ENCODE results near the gene SGCA. TPM values are rescaled to one million over a fixed set of nuclear protein-coding genes. Genes with fewer than 3 reads are reported as not detected.

The SGCA gene
- total RNA-seq, 2 donors from 2014 or later, result 0.31 to 4.7 TPM

GRCh38 chr17:50133028-50133768, 32.6 kb upstream of the SGCA start:
- peak in 1 of 2 donors; percentile 26 for DNase-seq
- ATAC-seq, result peak; percentile 6
- intact Hi-C loops (cut with DNase I, micrococcal nuclease), result no loop called here

DNA sequence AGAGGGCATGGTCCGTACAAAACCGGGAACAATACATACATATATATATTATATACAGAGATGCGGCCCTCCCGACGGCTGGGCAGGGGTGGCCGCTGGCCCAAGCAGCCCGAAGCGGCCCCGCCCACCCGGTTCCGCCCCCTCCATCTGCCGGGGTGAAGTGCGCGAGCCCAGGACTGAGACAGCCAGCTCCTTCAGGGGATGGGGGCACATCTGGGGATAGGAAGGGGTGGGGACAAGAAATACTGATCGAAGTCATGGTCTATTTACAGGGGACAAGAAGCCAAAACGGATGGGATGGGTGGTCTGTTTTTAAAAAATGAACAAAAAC, 32.1 kb upstream of the SGCA start:
- DNase-seq (peak in 1 of 2 donors; percentile 20), ATAC-seq (no peak)
- intact Hi-C loops (cut with DNase I, micrococcal nuclease), result no loop called here

GRCh38 chr17:50134206-50135110, 31.3 kb upstream of the SGCA start:
- DNase-seq, result peak in 1 of 2 donors; percentile 19
- no peak for ATAC-seq
- intact Hi-C loops (cut with DNase I, micrococcal nuclease), result no loop called here

GRCh38 chr17:50135316-50136095, 30.3 kb upstream of the SGCA start:
- intact Hi-C loops (cut with DNase I, micrococcal nuclease), result no loop called here
- ATAC-seq, result no peak
- no peak for DNase-seq

- intact Hi-C loops (cut with DNase I, micrococcal nuclease), result no loop called here
- DNase-seq (no peak), ATAC-seq (no peak)
Measured at GRCh38 chr17:50136096-50136687, 29.6 kb upstream of the SGCA start.

DNA sequence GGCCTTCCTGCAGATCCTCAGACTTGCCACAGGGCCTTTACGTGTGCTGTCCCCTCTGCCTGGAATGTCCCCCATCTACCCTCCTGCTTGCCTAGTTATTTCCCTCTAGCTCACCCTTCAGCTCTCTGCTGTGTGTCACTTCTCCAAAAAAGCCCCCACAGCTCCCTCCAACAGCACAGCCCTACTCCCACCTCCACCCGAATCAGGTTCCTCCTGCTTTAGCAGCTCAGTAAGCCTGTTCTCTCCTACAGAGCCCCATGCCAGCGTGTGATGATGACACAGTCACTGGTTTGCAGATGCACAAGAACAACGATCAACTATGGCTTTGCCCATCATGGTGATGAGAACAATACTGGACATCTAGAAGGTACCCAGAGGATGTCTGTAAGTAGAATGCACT, 28.8 kb upstream of the SGCA start:
- intact Hi-C loops (cut with DNase I, micrococcal nuclease), result no loop called here
- DNase-seq, result no peak
- ATAC-seq, result no peak

GRCh38 chr17:50139185-50139783, 26.5 kb upstream of the SGCA start:
- no peak for DNase-seq
- no peak for ATAC-seq
- intact Hi-C loops (cut with DNase I, micrococcal nuclease), result no loop called here

- intact Hi-C loops (cut with DNase I, micrococcal nuclease), result no loop called here
- DNase-seq (peak; percentile 76 to 82), ATAC-seq (peak; percentile 86)
Measured at GRCh38 chr17:50139950-50140885, 25.6 kb upstream of the SGCA start.

- intact Hi-C loops (cut with DNase I, micrococcal nuclease), result no loop called here
- ATAC-seq, result no peak
Measured at GRCh38 chr17:50141026-50141744, 24.6 kb upstream of the SGCA start.

GRCh38 chr17:50141745-50142110, 24.1 kb upstream of the SGCA start:
- ATAC-seq (no peak), DNase-seq (no peak)
- intact Hi-C loops (cut with DNase I, micrococcal nuclease), result no loop called here

More at GRCh38 chr17:50141026-50141744, 24.6 kb upstream of the SGCA start:
- DNase-seq, result no peak

GRCh38 chr17:50143461-50144176, 22.2 kb upstream of the SGCA start:
- intact Hi-C loops (cut with DNase I, micrococcal nuclease), result no loop called here
- ATAC-seq (no peak), DNase-seq (no peak)

DNA sequence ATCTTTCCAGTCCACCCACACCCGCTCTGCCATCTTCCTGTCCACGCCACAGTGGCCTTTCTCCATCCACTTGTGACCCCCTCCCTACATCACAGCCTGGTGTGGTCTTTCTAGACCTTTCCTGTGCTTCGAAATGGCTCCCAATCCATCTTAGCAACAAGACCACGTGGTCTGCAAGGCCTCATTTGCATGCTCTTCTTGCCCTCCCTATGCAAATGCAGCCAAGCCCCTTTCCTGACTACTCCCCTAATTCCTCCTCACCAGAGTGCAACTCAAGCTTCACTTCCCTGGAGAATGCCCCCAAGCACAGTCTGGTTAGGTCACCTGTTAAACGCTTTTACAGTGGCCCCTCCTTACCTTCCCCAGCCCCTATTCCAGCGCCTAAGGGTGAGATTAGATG, 21.4 kb upstream of the SGCA start:
- intact Hi-C loops (cut with DNase I, micrococcal nuclease), result no loop called here
- ATAC-seq (no peak), DNase-seq (no peak)

- DNase-seq (no peak), ATAC-seq (no peak)
- intact Hi-C loops (cut with DNase I, micrococcal nuclease), result no loop called here
Measured at GRCh38 chr17:50144845-50145531, 20.8 kb upstream of the SGCA start.

DNA sequence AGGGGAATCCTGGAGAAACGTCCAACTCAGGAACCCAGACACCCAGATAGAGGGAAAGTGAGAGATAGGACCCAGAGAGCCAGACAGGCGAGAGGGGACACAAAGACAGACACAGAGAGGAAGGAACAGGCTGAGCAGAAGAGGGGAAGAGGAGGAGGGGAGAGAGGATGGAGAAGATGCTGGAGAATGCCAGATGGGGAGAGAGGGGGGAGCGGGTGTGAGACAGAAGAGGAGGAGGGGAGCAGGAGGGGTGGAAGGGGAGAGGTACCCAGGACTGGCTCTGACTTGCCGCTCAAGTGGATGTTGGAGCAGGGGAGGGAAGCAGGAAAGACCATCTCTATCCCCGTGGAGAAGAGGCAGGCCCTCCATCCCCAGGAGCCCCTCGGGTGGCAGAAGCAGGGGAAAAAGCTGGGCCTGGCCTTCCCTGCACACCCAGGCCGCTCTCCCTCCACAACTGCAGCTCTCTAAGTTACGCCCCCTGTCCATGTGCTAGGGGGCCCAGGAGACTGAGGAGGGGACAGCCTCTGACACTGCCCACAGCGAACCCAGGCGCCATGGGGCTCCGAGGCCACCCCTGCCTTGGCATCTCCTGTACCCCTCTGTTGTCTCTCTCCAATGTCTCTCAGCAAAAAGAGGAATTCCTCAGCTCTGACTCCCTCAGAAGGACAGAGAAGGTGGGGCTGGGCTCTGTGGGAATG, 20.1 kb upstream of the SGCA start:
- intact Hi-C loops (cut with DNase I, micrococcal nuclease), result no loop called here

GRCh38 chr17:50146230-50146926, 19.4 kb upstream of the SGCA start:
- ATAC-seq (no peak), DNase-seq (peak in 1 of 2 donors; percentile 24)
- intact Hi-C loops (cut with DNase I, micrococcal nuclease), result no loop called here

More for the DNA sequence above, 20.1 kb upstream of the SGCA start:
- DNase-seq (no peak), ATAC-seq (no peak)

All from left colon (tissue), 2 donors.